Peyer's patch (tissue), 4 donors: ENCODE measurements around the gene MIPOL1.
A peak's percentile ranks its signal among the peaks of the same experiment; 100 is the strongest.

Experiments
- POLR2A ChIP-seq, 2 donors: fragments of 450-650 bp; IDR thresholded peaks; one replicate each; pipeline ENCODE4 v1.5.1; 2017; ENCODE audit warnings: antibody characterized with exemption in 2 of 2, mild to moderate bottlenecking in 2 of 2, moderate library complexity in 2 of 2
- TF ChIP-seq, protein P1 (sequence below), 6 experiments: fragments of 450-650 bp in 4 of 6; fragments of 200-600 bp in 2 of 6; sonication (generic) in 1 of 6; IDR thresholded peaks; one replicate each; pipeline ENCODE4 v1.5.1; 2017 to 2019; ENCODE audit warnings: antibody characterized with exemption in 6 of 6, mild to moderate bottlenecking in 3 of 6, moderate library complexity in 1 of 6

DNA sequence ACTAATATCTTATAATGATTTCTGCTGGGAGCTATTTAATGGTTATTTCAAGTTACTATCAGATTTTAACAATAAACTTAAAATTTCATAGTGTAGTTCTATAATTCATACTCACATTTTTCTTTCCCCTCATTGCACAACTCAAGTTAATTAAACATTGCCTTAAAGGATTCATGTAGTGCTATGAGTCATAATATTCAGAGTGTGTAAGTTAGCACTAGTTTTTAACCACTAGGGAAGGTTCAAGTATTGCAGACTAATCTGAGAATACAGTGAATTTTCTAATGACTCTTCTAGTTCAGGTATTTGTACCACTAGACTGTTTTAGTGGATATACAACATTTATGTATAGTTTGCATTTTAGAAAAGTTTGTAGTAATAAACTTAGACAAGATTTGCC, 347.4 kb downstream of the MIPOL1 start:
- TF ChIP-seq, protein P1, sequence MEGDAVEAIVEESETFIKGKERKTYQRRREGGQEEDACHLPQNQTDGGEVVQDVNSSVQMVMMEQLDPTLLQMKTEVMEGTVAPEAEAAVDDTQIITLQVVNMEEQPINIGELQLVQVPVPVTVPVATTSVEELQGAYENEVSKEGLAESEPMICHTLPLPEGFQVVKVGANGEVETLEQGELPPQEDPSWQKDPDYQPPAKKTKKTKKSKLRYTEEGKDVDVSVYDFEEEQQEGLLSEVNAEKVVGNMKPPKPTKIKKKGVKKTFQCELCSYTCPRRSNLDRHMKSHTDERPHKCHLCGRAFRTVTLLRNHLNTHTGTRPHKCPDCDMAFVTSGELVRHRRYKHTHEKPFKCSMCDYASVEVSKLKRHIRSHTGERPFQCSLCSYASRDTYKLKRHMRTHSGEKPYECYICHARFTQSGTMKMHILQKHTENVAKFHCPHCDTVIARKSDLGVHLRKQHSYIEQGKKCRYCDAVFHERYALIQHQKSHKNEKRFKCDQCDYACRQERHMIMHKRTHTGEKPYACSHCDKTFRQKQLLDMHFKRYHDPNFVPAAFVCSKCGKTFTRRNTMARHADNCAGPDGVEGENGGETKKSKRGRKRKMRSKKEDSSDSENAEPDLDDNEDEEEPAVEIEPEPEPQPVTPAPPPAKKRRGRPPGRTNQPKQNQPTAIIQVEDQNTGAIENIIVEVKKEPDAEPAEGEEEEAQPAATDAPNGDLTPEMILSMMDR (IDR thresholded peaks at IDR 0.05): peak in 1 of 6 experiments; percentile 9
- no peak for TF ChIP-seq POLR2A (IDR thresholded peaks at IDR 0.05)
